GM18870 (cell line): ENCODE results near the gene GCKR.

ENCODE experiments used
- ATAC-seq: cut with Tn5 transposase; IDR thresholded peaks from one replicate; pipeline ENCODE4 v1.9.1; 2021; ENCODE audit warnings: moderate library complexity; ENCODE audit not compliant: unreplicated experiment

The GCKR gene

GRCh38 chr2:27496357-27497287 lies at the start of gene GCKR:
TSS of gene GCKR (plus strand) at chr2:27496839. CDS start at chr2:27496905, 66 bp downstream.
- no peak for ATAC-seq

- ATAC-seq = no peak
These were observed 48.3 kb upstream of the GCKR start for GRCh38 chr2:27448381-27448780.

GRCh38 chr2:27451095-27451494 lies 45.5 kb upstream of the GCKR start:
- no peak for ATAC-seq

- no peak for ATAC-seq
These were observed 42.7 kb upstream of the GCKR start for GRCh38 chr2:27453968-27454367.

GRCh38 chr2:27461118-27461517 lies 35.5 kb upstream of the GCKR start:
- no peak for ATAC-seq

- no peak for ATAC-seq
These were observed 32.2 kb upstream of the GCKR start for GRCh38 chr2:27464443-27464842.

GRCh38 chr2:27471961-27472360 lies 24.7 kb upstream of the GCKR start:
- ATAC-seq = no peak

GRCh38 chr2:27485496-27485895 lies 11.1 kb upstream of the GCKR start:
- no peak for ATAC-seq

GRCh38 chr2:27489118-27489497 lies 7.5 kb upstream of the GCKR start:
- ATAC-seq = peak; percentile 10

- ATAC-seq = peak; percentile 92
These were observed 6.9 kb upstream of the GCKR start, which contains the start of gene IFT172 for GRCh38 chr2:27489498-27490397. TSS of gene IFT172 (minus strand) at chr2:27489743. CDS start at chr2:27489653, 90 bp downstream.

GRCh38 chr2:27492557-27492956 lies 4.1 kb upstream of the GCKR start:
- no peak for ATAC-seq

- ATAC-seq = no peak
These were observed 2.7 kb upstream of the GCKR start for GRCh38 chr2:27493948-27494283.

- no peak for ATAC-seq
These were observed 2.2 kb upstream of the GCKR start for GRCh38 chr2:27494284-27494943.

- ATAC-seq = no peak
These were observed 1.6 kb upstream of the GCKR start, which contains the start of gene FNDC4 for GRCh38 chr2:27494944-27495554. TSS of gene FNDC4 (minus strand) at chr2:27495200. CDS start at chr2:27494679, 521 bp downstream.

- ATAC-seq = no peak
These were observed 741 bp upstream of the GCKR start for GRCh38 chr2:27495840-27496356.

- ATAC-seq = no peak
These were observed 619 bp downstream of the GCKR start for GRCh38 chr2:27497288-27497627.

- no peak for ATAC-seq
These were observed 2.3 kb downstream of the GCKR start for GRCh38 chr2:27498975-27499374.

- no peak for ATAC-seq
These were observed 4.4 kb downstream of the GCKR start for GRCh38 chr2:27501042-27501441.

GRCh38 chr2:27502142-27502541 lies 5.5 kb downstream of the GCKR start:
- no peak for ATAC-seq

GRCh38 chr2:27506587-27506986 lies 9.9 kb downstream of the GCKR start:
- no peak for ATAC-seq

GRCh38 chr2:27507293-27507692 lies 10.7 kb downstream of the GCKR start:
- ATAC-seq = no peak
